HEK293 (cell line): ENCODE data around the gene COL6A1.

Experiments
- CTCF ChIA-PET: fragments of 350-600 bp; formaldehyde crosslinking; extraction: SDS; loops from one replicate; lab custom pipeline; 2021; ENCODE audit warnings: antibody characterized with exemption; lab: Yijun Ruan, JAX
- POLR2A ChIA-PET: fragments of 300-600 bp; formaldehyde crosslinking; extraction: SDS; loops from one replicate; lab custom pipeline; 2020; ENCODE audit warnings: antibody characterized with exemption, inconsistent platforms; lab: Yijun Ruan, JAX
- H3K27ac ChIP-seq: fragments of 200-500 bp; sonication (Bioruptor generic); 2 replicates; pipeline ENCODE4 v1.5.1; 2014; ENCODE audit warnings: low read depth, low read length, control low read depth, inconsistent platforms; ENCODE audit errors: extremely low read depth
- H3K36me3 ChIP-seq, 2 experiments: fragments of 200-500 bp in 1 of 2; sonication (Bioruptor generic) in 1 of 2; 1 replicate in 1 of 2; 2 replicates in 1 of 2; pipeline ENCODE4 v1.5.1; 2014 to 2017; ENCODE audit warnings: inconsistent platforms in 2 of 2, low read length in 2 of 2; ENCODE audit not compliant: control insufficient read depth in 2 of 2, insufficient read depth in 1 of 2
- H3K4me1 ChIP-seq: fragments of 200-500 bp; sonication (Bioruptor generic); 2 replicates; pipeline ENCODE4 v1.5.1; 2014; ENCODE audit warnings: mild to moderate bottlenecking, low read length, inconsistent platforms; ENCODE audit not compliant: control insufficient read depth, insufficient read depth
- H3K4me3 ChIP-seq: 2 replicates; pipeline ENCODE4 v1.5.1; 2011; ENCODE audit warnings: low read depth, mild to moderate bottlenecking, control low read depth, low read length, moderate library complexity
- H3K9me3 ChIP-seq: fragments of 200-500 bp; sonication (Bioruptor generic); 2 replicates; pipeline ENCODE4 v1.5.1; 2014; ENCODE audit warnings: low read depth, low read length, inconsistent platforms; ENCODE audit not compliant: control insufficient read depth, insufficient read depth
- BCL6B ChIP-seq: fragments of 450-650 bp; formaldehyde crosslinking; IDR thresholded peaks from 2 replicates; pipeline ENCODE4 v1.5.1; 2017; ENCODE audit warnings: missing biosample characterization, missing genetic modification characterization
- ELK4 ChIP-seq: IDR thresholded peaks from 2 replicates; pipeline ENCODE4 v1.6.1; 2011; ENCODE audit warnings: mild to moderate bottlenecking, low read depth, low read length, borderline replicate concordance
- KLF7 ChIP-seq: fragments of 450-650 bp; formaldehyde crosslinking; IDR thresholded peaks from 2 replicates; pipeline ENCODE4 v1.5.1; 2016; ENCODE audit warnings: missing biosample characterization, missing genetic modification characterization, borderline replicate concordance
- KLF9 ChIP-seq: fragments of 450-650 bp; formaldehyde crosslinking; IDR thresholded peaks from 2 replicates; pipeline ENCODE4 v1.5.1; 2016; ENCODE audit warnings: missing biosample characterization, missing genetic modification characterization, low read depth
- OVOL3 ChIP-seq: fragments of 450-650 bp; formaldehyde crosslinking; IDR thresholded peaks from 2 replicates; pipeline ENCODE4 v1.5.1; 2016; ENCODE audit warnings: missing biosample characterization, missing genetic modification characterization
- TSHZ1 ChIP-seq: fragments of 450-650 bp; formaldehyde crosslinking; IDR thresholded peaks from 2 replicates; pipeline ENCODE4 v1.5.1; 2016; ENCODE audit warnings: missing biosample characterization, missing genetic modification characterization, borderline replicate concordance
- ZBTB20 ChIP-seq: fragments of 450-650 bp; formaldehyde crosslinking; IDR thresholded peaks from 2 replicates; pipeline ENCODE4 v1.5.1; 2016; ENCODE audit warnings: missing biosample characterization, missing genetic modification characterization
- ZBTB7A ChIP-seq: fragments of 450-650 bp; formaldehyde crosslinking; IDR thresholded peaks from 2 replicates; pipeline ENCODE4 v1.5.1; 2016; ENCODE audit warnings: low read depth, missing biosample characterization, missing genetic modification characterization
- ZNF211 ChIP-seq: fragments of 450-650 bp; formaldehyde crosslinking; IDR thresholded peaks from 2 replicates; pipeline ENCODE4 v1.5.1; 2016; ENCODE audit warnings: low read depth, missing biosample characterization, missing genetic modification characterization
- ZNF221 ChIP-seq: fragments of 450-650 bp; formaldehyde crosslinking; IDR thresholded peaks from 2 replicates; pipeline ENCODE4 v1.5.1; 2017; ENCODE audit warnings: missing biosample characterization, missing genetic modification characterization, borderline replicate concordance
- ZNF274 ChIP-seq, 2 experiments: fragments of 200-500 bp in 1 of 2; fragments of 450-650 bp in 1 of 2; sonication (Bioruptor generic) in 1 of 2; formaldehyde crosslinking in 1 of 2; IDR thresholded peaks; 2 replicates each; pipeline versions ENCODE4 v1.5.1 to v1.6.1; 2014 to 2016; ENCODE audit warnings: borderline replicate concordance in 1 of 2, inconsistent platforms in 1 of 2, low read length in 1 of 2, missing biosample characterization in 1 of 2, missing genetic modification characterization in 1 of 2
- ZNF292 ChIP-seq: fragments of 450-650 bp; formaldehyde crosslinking; IDR thresholded peaks from 2 replicates; pipeline ENCODE4 v1.5.1; 2016; ENCODE audit warnings: low read depth, missing biosample characterization, missing genetic modification characterization, borderline replicate concordance
- ZNF341 ChIP-seq: fragments of 450-650 bp; formaldehyde crosslinking; IDR thresholded peaks from 2 replicates; pipeline ENCODE4; 2016; ENCODE audit warnings: low read depth, missing biosample characterization, missing genetic modification characterization
- ZNF362 ChIP-seq: fragments of 450-650 bp; formaldehyde crosslinking; IDR thresholded peaks from 2 replicates; pipeline ENCODE4 v1.5.1; 2016; ENCODE audit warnings: missing biosample characterization, missing genetic modification characterization
- ZNF510 ChIP-seq: fragments of 450-650 bp; formaldehyde crosslinking; IDR thresholded peaks from 2 replicates; pipeline ENCODE4 v1.5.1; 2018; ENCODE audit warnings: mild to moderate bottlenecking, missing genetic modification characterization, missing biosample characterization; ENCODE audit not compliant: insufficient replicate concordance
- ZNF521 ChIP-seq: fragments of 450-650 bp; formaldehyde crosslinking; IDR thresholded peaks from 2 replicates; pipeline ENCODE4 v1.5.1; 2017; ENCODE audit warnings: missing biosample characterization, mild to moderate bottlenecking, missing genetic modification characterization
- ZNF529 ChIP-seq: fragments of 450-650 bp; formaldehyde crosslinking; IDR thresholded peaks from 2 replicates; pipeline ENCODE4 v1.5.1; 2017; ENCODE audit warnings: missing genetic modification characterization, missing biosample characterization; ENCODE audit not compliant: insufficient replicate concordance
- ZNF530 ChIP-seq: fragments of 450-650 bp; formaldehyde crosslinking; IDR thresholded peaks from 2 replicates; pipeline ENCODE4 v1.5.1; 2016; ENCODE audit warnings: low read depth, missing biosample characterization, missing genetic modification characterization
- ZNF548 ChIP-seq: fragments of 450-650 bp; formaldehyde crosslinking; IDR thresholded peaks from 2 replicates; pipeline ENCODE4 v1.5.1; 2016; ENCODE audit warnings: missing biosample characterization, missing genetic modification characterization
- ZNF555 ChIP-seq: fragments of 450-650 bp; formaldehyde crosslinking; conservative IDR thresholded peaks from 2 replicates; pipeline ENCODE4 v1.5.1; 2017; ENCODE audit warnings: missing biosample characterization, mild to moderate bottlenecking, missing genetic modification characterization, inconsistent platforms
- ZNF792 ChIP-seq: fragments of 450-650 bp; formaldehyde crosslinking; IDR thresholded peaks from 2 replicates; pipeline ENCODE4 v1.5.1; 2016; ENCODE audit warnings: missing biosample characterization, missing genetic modification characterization
- ZNF830 ChIP-seq: fragments of 450-650 bp; IDR thresholded peaks from 2 replicates; pipeline ENCODE4 v1.5.0; 2018; ENCODE audit warnings: missing biosample characterization, missing genetic modification characterization, low read depth, mild to moderate bottlenecking, moderate library complexity
- ZSCAN4 ChIP-seq: fragments of 450-650 bp; formaldehyde crosslinking; IDR thresholded peaks from 2 replicates; pipeline ENCODE4 v1.5.1; 2017; ENCODE audit warnings: missing biosample characterization, missing genetic modification characterization

Gene COL6A1

GRCh38 chr21:45980697-45981096 lies 873 bp upstream of the COL6A1 start (continued):
- no peak for TF ChIP-seq ZNF530 (tag by site-specific recombination)
- TF ChIP-seq ZNF274 (IDR thresholded peaks at IDR 0.05; ENCODE audit: low read length) = no peak
- TF ChIP-seq ZNF274 (tag by site-specific recombination; IDR thresholded peaks at IDR 0.05; ENCODE audit: borderline replicate concordance) = no peak
- no peak for TF ChIP-seq BCL6B (tag by site-specific recombination)
- no peak for TF ChIP-seq ZNF341 (tag by site-specific recombination)

- POLR2A ChIA-PET = interaction anchor here (1.0 kb wide), 1 partner anchor 9 kb away, joined by 3 read pairs; no protein-coding TSS in a partner anchor
- Histone ChIP-seq H3K9me3 (no peaks in the 10 kb centered on the region), H3K27ac (peak overlapping the region; percentile 75; the same call in 1 of the 2 replicates), H3K4me3 (peak overlapping the region; percentile 51), H3K4me1 (peaks cover 6% of the 10 kb centered on the region), H3K36me3 (peaks cover 10 to 34% of the 10 kb centered on the region in 2 experiments; a peak in 2 of 3 replicates)
- CTCF ChIA-PET = no interaction called here
- peak; percentile 1; the same call in 1 of the 2 replicates for TF ChIP-seq ZBTB7A
- TF ChIP-seq ZNF555 = no peak
- no peak for TF ChIP-seq OVOL3 (tag by site-specific recombination)
- TF ChIP-seq KLF7 (tag by site-specific recombination) = 0 out of 2 replicates have a peak, but pooled peaks have one; percentile 1
- TF ChIP-seq ZNF830 (tag by site-specific recombination) = no peak
- TF ChIP-seq ZNF548 (tag by site-specific recombination) = no peak
- no peak for TF ChIP-seq ZNF521 (tag by site-specific recombination)
- no peak for TF ChIP-seq KLF9 (tag by site-specific recombination)
- no peak for TF ChIP-seq ZNF292 (tag by site-specific recombination)
- no peak for TF ChIP-seq ZNF221
- TF ChIP-seq ZNF211 (tag by site-specific recombination) = no peak
- no peak for TF ChIP-seq ZNF529 (tag by site-specific recombination)
- no peak for TF ChIP-seq ZNF792 (tag by site-specific recombination)
- TF ChIP-seq ZNF362 = no peak
- TF ChIP-seq ELK4 = no peak
- no peak for TF ChIP-seq TSHZ1 (tag by site-specific recombination)
- peak; percentile 67 for TF ChIP-seq ZBTB20
- TF ChIP-seq ZSCAN4 (tag by site-specific recombination) = no peak
- TF ChIP-seq ZNF510 (tag by site-specific recombination) = no peak
Measured at GRCh38 chr21:45982092-45982757, 655 bp downstream of the COL6A1 start.
